Brain microvascular endothelial cell (primary cell): ENCODE results near the gene CCDC181.

ENCODE experiments used
- DNase-seq: peaks from one replicate; pipeline ENCODE4 v3.0.0-alpha.2; 2020
- H3K27ac ChIP-seq: fragments of 250-450 bp; sonication (Bioruptor Pico); 2 replicates; pipeline ENCODE4 v1.5.1; 2020; ENCODE audit warnings: mild to moderate bottlenecking, moderate library complexity
- H3K27me3 ChIP-seq: fragments of 250-450 bp; sonication (Bioruptor Pico); replicated peaks from 2 replicates; pipeline ENCODE4 v1.5.1; 2020; ENCODE audit warnings: mild to moderate bottlenecking
- H3K36me3 ChIP-seq: fragments of 250-450 bp; sonication (Bioruptor Pico); replicated peaks from 2 replicates; pipeline ENCODE4 v1.5.1; 2020; ENCODE audit warnings: mild to moderate bottlenecking
- H3K4me3 ChIP-seq: 2 replicates; pipeline ENCODE4 v1.5.1; 2011; ENCODE audit warnings: low read depth, mild to moderate bottlenecking, control low read depth, low read length, moderate library complexity
- CTCF ChIP-seq: IDR thresholded peaks from 2 replicates; pipeline ENCODE4 v1.5.1; 2011; ENCODE audit warnings: low read depth, mild to moderate bottlenecking, moderate library complexity, low read length, control low read depth, inconsistent platforms; ENCODE audit errors: missing control alignments
- in situ Hi-C: cut with HindIII; loops from 2 replicates; pipeline ENCODE4 v1.10.0; 2017; ENCODE audit warnings: low sequenced_read_pairs, low pct_ligation_motif_present

Gene CCDC181

GRCh38 chr1:169468982-169469381, 41.7 kb upstream of the CCDC181 start:
- Histone ChIP-seq H3K27ac (no peak overlapping the region), H3K36me3 (peaks cover 9% of the 10 kb centered on the region)

GRCh38 chr1:169466259-169467230, 39.3 kb upstream of the CCDC181 start:
- peak; percentile 46 for DNase-seq
- Histone ChIP-seq H3K36me3 (peaks cover 9% of the 10 kb centered on the region), H3K4me3 (no peak overlapping the region), H3K27me3 (no peaks in the 10 kb centered on the region), H3K27ac (no peak overlapping the region)
- TF ChIP-seq CTCF, result peak; percentile 53
- in situ Hi-C loops, result no loop called here

More at GRCh38 chr1:169468982-169469381, 41.7 kb upstream of the CCDC181 start:
- no peak for DNase-seq
- Histone ChIP-seq H3K4me3 (no peak overlapping the region), H3K27me3 (no peaks in the 10 kb centered on the region)
- TF ChIP-seq CTCF, result no peak
- in situ Hi-C loops, result no loop called here

- no peak for DNase-seq
- in situ Hi-C loops, result no loop called here
Observed at GRCh38 chr1:169465281-169465680, 38.0 kb upstream of the CCDC181 start.

GRCh38 chr1:169462385-169462784, 35.1 kb upstream of the CCDC181 start:
- Histone ChIP-seq H3K27me3 (no peaks in the 10 kb centered on the region), H3K4me3 (no peak overlapping the region), H3K36me3 (peaks cover 5% of the 10 kb centered on the region), H3K27ac (no peak overlapping the region)
- no peak for DNase-seq
- TF ChIP-seq CTCF, result no peak
- in situ Hi-C loops, result no loop called here

More at GRCh38 chr1:169465281-169465680, 38.0 kb upstream of the CCDC181 start:
- no peak overlapping the region for H3K27ac ChIP-seq
- H3K4me3 ChIP-seq, result no peak overlapping the region
- no peaks in the 10 kb centered on the region for H3K27me3 ChIP-seq
- H3K36me3 ChIP-seq, result peaks cover 9% of the 10 kb centered on the region
- no peak for TF ChIP-seq CTCF

- Histone ChIP-seq H3K27me3 (no peaks in the 10 kb centered on the region), H3K27ac (no peak overlapping the region), H3K36me3 (no peaks in the 10 kb centered on the region), H3K4me3 (no peak overlapping the region)
- no peak for DNase-seq
- TF ChIP-seq CTCF, result no peak
- in situ Hi-C loops, result no loop called here
Observed at GRCh38 chr1:169461390-169462000, 34.2 kb upstream of the CCDC181 start.
